Astrocyte of the cerebellum (primary cell): ENCODE measurements around the gene DYNC1I1.

Experiments
- DNase-seq: peaks from one replicate; pipeline ENCODE4 v3.0.0-alpha.2; 2011; ENCODE audit warnings: low read depth
- H3K4me3 ChIP-seq: 2 replicates; pipeline ENCODE4 v1.5.1; 2011; ENCODE audit warnings: mild to moderate bottlenecking, low read depth, low read length, moderate library complexity
- CTCF ChIP-seq: IDR thresholded peaks from 2 replicates; pipeline ENCODE4 v1.5.1; 2012; ENCODE audit warnings: low read length, low read depth, moderate library complexity, mild to moderate bottlenecking; ENCODE audit errors: missing control alignments
- in situ Hi-C: cut with HindIII; loops from 2 replicates; pipeline ENCODE4 v1.10.0; 2017; ENCODE audit warnings: low sequenced_read_pairs

The DYNC1I1 gene

GRCh38 chr7:95749044-95749443, 23.3 kb upstream of the DYNC1I1 start:
- in situ Hi-C loops = no loop called here
- DNase-seq = no peak
- no peak for TF ChIP-seq CTCF
- no peak overlapping the region for H3K4me3 ChIP-seq

GRCh38 chr7:95749515-95749914, 22.8 kb upstream of the DYNC1I1 start:
- TF ChIP-seq CTCF = no peak
- H3K4me3 ChIP-seq = no peak overlapping the region
- DNase-seq = no peak
- in situ Hi-C loops = no loop called here

- no peak for TF ChIP-seq CTCF
- no peak overlapping the region for H3K4me3 ChIP-seq
- no peak for DNase-seq
- in situ Hi-C loops = no loop called here
Measured at GRCh38 chr7:95753440-95753839, 18.9 kb upstream of the DYNC1I1 start.

- no peak overlapping the region for H3K4me3 ChIP-seq
- TF ChIP-seq CTCF = no peak
- in situ Hi-C loops = no loop called here
- DNase-seq = no peak
Measured at GRCh38 chr7:95755277-95755934, 16.9 kb upstream of the DYNC1I1 start.

- in situ Hi-C loops = no loop called here
- no peak overlapping the region for H3K4me3 ChIP-seq
- TF ChIP-seq CTCF = no peak
- DNase-seq = no peak
Measured at GRCh38 chr7:95758187-95758586, 14.2 kb upstream of the DYNC1I1 start.

- TF ChIP-seq CTCF = no peak
- in situ Hi-C loops = no loop called here
Measured at GRCh38 chr7:95766086-95766485, 6.3 kb upstream of the DYNC1I1 start.

More at GRCh38 chr7:95766086-95766485, 6.3 kb upstream of the DYNC1I1 start:
- no peak for DNase-seq
- no peak overlapping the region for H3K4me3 ChIP-seq
